Bronchial epithelial cell (primary cell): ENCODE data around the gene PGC. TPM values are rescaled to one million over a fixed set of nuclear protein-coding genes. Genes with fewer than 3 reads are reported as not detected.
A peak's percentile ranks its signal among the peaks of the same experiment; 100 is the strongest.
"Not testable (repeated sequence)": the region's sequence is repeated elsewhere in the genome, so short reads cannot be mapped to it uniquely, and the experiment has no call there.

Experiments used
- DNase-seq: peaks from one replicate; pipeline ENCODE4 v3.0.0-alpha.2; 2010; ENCODE audit warnings: low read depth
- FAIRE-seq: peaks from 2 replicates; lab custom pipeline; 2011; peaks lifted over from hg19 to GRCh38; lab: Jason Lieb, UNC
- H3K27me3 ChIP-seq: 2 replicates; pipeline ENCODE4 v1.5.1; 2011; ENCODE audit warnings: low read length; ENCODE audit not compliant: control insufficient read depth, insufficient read depth
- H3K36me3 ChIP-seq: 2 replicates; pipeline ENCODE4 v1.5.1; 2011; ENCODE audit warnings: low read length; ENCODE audit not compliant: control insufficient read depth, insufficient read depth
- H3K4me3 ChIP-seq: 2 replicates; pipeline ENCODE4 v1.5.1; 2011; ENCODE audit warnings: mild to moderate bottlenecking, low read depth, low read length, control low read depth
- CTCF ChIP-seq: IDR thresholded peaks from 2 replicates; pipeline ENCODE4 v1.5.1; 2011; ENCODE audit warnings: mild to moderate bottlenecking, moderate library complexity, low read length, control low read depth, inconsistent platforms; ENCODE audit not compliant: insufficient read depth, severe bottlenecking
- total RNA-seq: library from RNA; depleted of rRNA; stranded (reverse); fragments of >200 nt; gene quantifications from 2 replicates; pipeline ENCODE4 v1.2.1, GENCODE V29; 2014

The PGC gene
- total RNA-seq, 1 donor from 2014 or later = not detected

GRCh38 chr6:41771058-41771983, 24.1 kb upstream of the PGC start:
- no peak for DNase-seq
- Histone ChIP-seq H3K4me3 (no peak overlapping the region), H3K27me3 (no peaks in the 10 kb centered on the region), H3K36me3 (peaks cover 16% of the 10 kb centered on the region)
- no peak for TF ChIP-seq CTCF
- no peak for FAIRE-seq

- peaks cover 16% of the 10 kb centered on the region for H3K36me3 ChIP-seq
- no peaks in the 10 kb centered on the region for H3K27me3 ChIP-seq
- no peak for TF ChIP-seq CTCF
- no peak overlapping the region for H3K4me3 ChIP-seq
- DNase-seq = no peak
- FAIRE-seq = no peak
Measured at GRCh38 chr6:41770381-41771057, 23.3 kb upstream of the PGC start.

- DNase-seq (no peak), FAIRE-seq (no peak)
- TF ChIP-seq CTCF = no peak
- Histone ChIP-seq H3K27me3 (no peaks in the 10 kb centered on the region), H3K4me3 (no peak overlapping the region), H3K36me3 (peaks cover 7% of the 10 kb centered on the region)
Measured at GRCh38 chr6:41769376-41769775, 22.2 kb upstream of the PGC start.

- no peak for FAIRE-seq
- TF ChIP-seq CTCF = no peak
- H3K36me3 ChIP-seq = peaks cover 7% of the 10 kb centered on the region
- no peaks in the 10 kb centered on the region for H3K27me3 ChIP-seq
- peak; percentile 54 for DNase-seq
- H3K4me3 ChIP-seq = no peak overlapping the region
Measured at GRCh38 chr6:41768545-41769308, 21.5 kb upstream of the PGC start.

GRCh38 chr6:41767112-41767833, 20.1 kb upstream of the PGC start:
- no peak for TF ChIP-seq CTCF
- no peak for FAIRE-seq
- Histone ChIP-seq H3K27me3 (no peaks in the 10 kb centered on the region), H3K4me3 (no peak overlapping the region), H3K36me3 (peaks cover 7% of the 10 kb centered on the region)
- peak; percentile 87 for DNase-seq

- H3K27me3 ChIP-seq, H3K36me3 ChIP-seq, H3K4me3 ChIP-seq, FAIRE-seq: not testable (repeated sequence)
- peak; percentile 54 for DNase-seq
Measured at GRCh38 chr6:41766043-41766664, 19.0 kb upstream of the PGC start.
